SU-DHL-6 (cell line): ENCODE results near the gene OSBPL9.

ENCODE experiments used
- H2AFZ ChIP-seq: fragments of 200-600 bp; sonication (generic); 2 replicates; pipeline ENCODE4 v1.6.1; 2014; ENCODE audit warnings: low read depth, mild to moderate bottlenecking, moderate library complexity, mixed read lengths, antibody characterized with exemption, low read length; ENCODE audit not compliant: severe bottlenecking
- H3F3A ChIP-seq: fragments of 200-600 bp; shearing (Covaris generic); 2 replicates; pipeline ENCODE4 v1.6.0; 2016; ENCODE audit warnings: antibody characterized with exemption, mild to moderate bottlenecking; ENCODE audit not compliant: insufficient read depth
- H3K27ac ChIP-seq: fragments of 200-600 bp; sonication (generic); 2 replicates; pipeline ENCODE4 v1.5.1; 2016; ENCODE audit warnings: low read depth, mild to moderate bottlenecking, low read length, moderate library complexity, mixed read lengths
- H3K27me3 ChIP-seq: fragments of 200-600 bp; sonication (generic), shearing (Covaris generic); 2 replicates; pipeline ENCODE4 v1.6.0; 2014; ENCODE audit warnings: mild to moderate bottlenecking, low read length
- H3K36me3 ChIP-seq: fragments of 200-600 bp; sonication (generic); 2 replicates; pipeline ENCODE4 v1.6.1; 2014; ENCODE audit warnings: mild to moderate bottlenecking, low read length, mixed read lengths
- H3K4me2 ChIP-seq: fragments of 300-600, 200-600 bp; shearing (Covaris generic), sonication (generic); 2 replicates; pipeline ENCODE4 v1.6.0; 2014; ENCODE audit warnings: low read length, low read depth, mild to moderate bottlenecking; ENCODE audit not compliant: poor library complexity, severe bottlenecking
- H3K4me3 ChIP-seq: fragments of 200-600 bp; sonication (generic); 2 replicates; pipeline ENCODE4 v1.5.1; 2014; ENCODE audit warnings: antibody characterized with exemption, low read length, mild to moderate bottlenecking, mixed read lengths; ENCODE audit not compliant: insufficient read depth, poor library complexity, severe bottlenecking
- H3K79me2 ChIP-seq: fragments of 200-600 bp; sonication (generic); 2 replicates; pipeline ENCODE4 v1.6.1; 2014; ENCODE audit warnings: mild to moderate bottlenecking, low read length, moderate library complexity; ENCODE audit not compliant: insufficient read depth
- H3K9ac ChIP-seq: fragments of 200-600 bp; sonication (generic); 2 replicates; pipeline ENCODE4 v1.7.0; 2014; ENCODE audit warnings: mild to moderate bottlenecking, low read length
- H3K9me2 ChIP-seq: fragments of 200-600 bp; sonication (generic); replicated peaks from 2 replicates; pipeline ENCODE4 v1.6.1; 2014; ENCODE audit warnings: low read length; ENCODE audit not compliant: insufficient read depth
- H3K9me3 ChIP-seq: fragments of 200-600 bp; sonication (generic); 2 replicates; pipeline ENCODE4 v1.6.1; 2014; ENCODE audit warnings: low read length, mixed read lengths; ENCODE audit not compliant: insufficient read depth
- H4K20me1 ChIP-seq: fragments of 200-600 bp; sonication (generic); 2 replicates; pipeline ENCODE4 v1.6.1; 2014; ENCODE audit warnings: low read depth, mild to moderate bottlenecking, antibody characterized with exemption, low read length, moderate library complexity, mixed read lengths
- CTCF ChIP-seq: fragments of 200-600 bp; sonication (generic); IDR thresholded peaks from one replicate; pipeline ENCODE4 v1.5.1; 2017; ENCODE audit warnings: antibody characterized with exemption, mild to moderate bottlenecking, low read length, moderate library complexity; ENCODE audit not compliant: insufficient read depth, poor library complexity, severe bottlenecking
- EZH2phosphoT487 ChIP-seq: fragments of 200-600 bp; sonication (generic), shearing (Covaris generic); conservative IDR thresholded peaks from 2 replicates; pipeline ENCODE4 v1.6.1; 2018; ENCODE audit warnings: mild to moderate bottlenecking, antibody characterized with exemption, low read length, moderate library complexity, mixed read lengths

The OSBPL9 gene

GRCh38 chr1:51618715-51619114 lies 1.8 kb downstream of the OSBPL9 start:
- no peak overlapping the region for H3K9ac ChIP-seq
- no peaks in the 10 kb centered on the region for H3K79me2 ChIP-seq
- no peaks in the 10 kb centered on the region for H3K36me3 ChIP-seq
- no peaks in the 10 kb centered on the region for H3K9me2 ChIP-seq
- H3K4me2 ChIP-seq, result no peak overlapping the region
- no peaks in the 10 kb centered on the region for H4K20me1 ChIP-seq
- no peak overlapping the region for H2AFZ ChIP-seq
- H3K27me3 ChIP-seq, result no peaks in the 10 kb centered on the region
- H3K9me3 ChIP-seq, result no peaks in the 10 kb centered on the region
- no peak overlapping the region for H3K27ac ChIP-seq
- TF ChIP-seq CTCF (no peak), EZH2phosphoT487 (no peak)
- H3K4me3 ChIP-seq, result no peak overlapping the region
- no peaks in the 10 kb centered on the region for H3F3A ChIP-seq

DNA sequence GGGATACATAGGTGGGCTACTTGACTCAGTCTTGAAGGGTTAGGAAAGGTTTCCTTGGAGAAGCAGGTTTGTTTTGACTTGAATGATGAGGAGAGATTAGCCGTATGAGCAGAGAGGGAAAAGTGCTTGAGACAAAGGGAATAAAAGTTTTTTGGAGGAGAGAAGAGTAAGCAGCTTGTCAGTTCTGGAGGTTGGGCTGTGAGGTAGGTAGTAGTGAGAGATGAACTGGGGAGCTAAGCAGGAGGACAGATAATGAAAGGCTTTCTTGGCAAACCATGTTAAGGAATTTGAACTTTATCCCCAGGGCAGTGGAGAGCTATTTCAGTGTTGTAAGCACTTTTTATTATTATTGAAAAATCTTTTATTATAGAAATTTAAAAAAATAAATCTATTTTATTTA lies 3.6 kb downstream of the OSBPL9 start:
- no peak overlapping the region for H3K4me3 ChIP-seq
- no peaks in the 10 kb centered on the region for H3F3A ChIP-seq
- no peak overlapping the region for H3K4me2 ChIP-seq
- no peaks in the 10 kb centered on the region for H3K9me2 ChIP-seq
- no peak overlapping the region for H3K9ac ChIP-seq
- H2AFZ ChIP-seq, result no peak overlapping the region
- H3K9me3 ChIP-seq, result no peaks in the 10 kb centered on the region
- TF ChIP-seq EZH2phosphoT487 (no peak), CTCF (no peak)
- no peaks in the 10 kb centered on the region for H3K79me2 ChIP-seq
- no peak overlapping the region for H3K27ac ChIP-seq
- no peaks in the 10 kb centered on the region for H4K20me1 ChIP-seq
- H3K36me3 ChIP-seq, result no peaks in the 10 kb centered on the region
- no peaks in the 10 kb centered on the region for H3K27me3 ChIP-seq

- no peak overlapping the region for H3K4me2 ChIP-seq
- no peak overlapping the region for H3K4me3 ChIP-seq
- no peaks in the 10 kb centered on the region for H3F3A ChIP-seq
- H3K27ac ChIP-seq, result no peak overlapping the region
- no peaks in the 10 kb centered on the region for H3K27me3 ChIP-seq
- no peaks in the 10 kb centered on the region for H3K9me3 ChIP-seq
- no peaks in the 10 kb centered on the region for H3K79me2 ChIP-seq
- H3K9ac ChIP-seq, result no peak overlapping the region
- no peak overlapping the region for H2AFZ ChIP-seq
- no peaks in the 10 kb centered on the region for H3K9me2 ChIP-seq
- no peaks in the 10 kb centered on the region for H4K20me1 ChIP-seq
- no peaks in the 10 kb centered on the region for H3K36me3 ChIP-seq
- TF ChIP-seq EZH2phosphoT487, result no peak
- no peak for TF ChIP-seq CTCF
Measured at GRCh38 chr1:51621161-51621560, 4.3 kb downstream of the OSBPL9 start.
